ENCODE data around the gene ZC3H4.
"Not testable (repeated sequence)": the region's sequence is repeated elsewhere in the genome, so short reads cannot be mapped to it uniquely, and the experiment has no call there.

ZC3H4 gene

DNA sequence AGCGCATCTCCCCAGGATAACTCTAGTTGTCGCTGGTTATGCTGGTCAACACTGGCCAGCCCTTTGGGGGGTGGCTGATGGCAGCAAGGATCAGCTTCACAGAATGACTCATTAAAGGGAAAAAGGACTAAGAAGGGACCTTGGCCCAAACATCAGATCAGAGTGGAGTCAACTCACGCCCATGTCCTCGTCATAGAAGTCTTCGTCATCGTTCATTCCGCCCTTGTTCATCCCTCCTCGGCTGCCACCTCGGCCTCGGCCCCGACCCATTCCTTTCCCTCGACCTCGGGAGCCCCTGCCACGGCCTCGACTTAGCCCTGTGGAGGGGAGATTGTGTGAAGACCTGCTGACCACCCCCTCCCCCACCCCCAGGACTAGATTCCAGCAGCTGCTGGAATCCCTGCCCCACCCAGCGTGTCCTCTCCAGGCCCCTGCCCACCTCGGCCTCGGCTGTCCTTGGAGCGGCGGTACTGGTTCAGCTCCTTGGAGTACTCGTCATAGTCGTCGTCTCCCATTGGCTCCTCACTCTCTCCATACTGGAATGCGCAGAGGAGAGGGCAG lies 28.6 kb downstream of the ZC3H4 start:
- DNase-seq (ENCODE audit: low read depth), result no peak

GRCh38 chr19:47082493-47082892 lies 31.1 kb downstream of the ZC3H4 start:
- no peak for DNase-seq (ENCODE audit: low read depth)

DNA sequence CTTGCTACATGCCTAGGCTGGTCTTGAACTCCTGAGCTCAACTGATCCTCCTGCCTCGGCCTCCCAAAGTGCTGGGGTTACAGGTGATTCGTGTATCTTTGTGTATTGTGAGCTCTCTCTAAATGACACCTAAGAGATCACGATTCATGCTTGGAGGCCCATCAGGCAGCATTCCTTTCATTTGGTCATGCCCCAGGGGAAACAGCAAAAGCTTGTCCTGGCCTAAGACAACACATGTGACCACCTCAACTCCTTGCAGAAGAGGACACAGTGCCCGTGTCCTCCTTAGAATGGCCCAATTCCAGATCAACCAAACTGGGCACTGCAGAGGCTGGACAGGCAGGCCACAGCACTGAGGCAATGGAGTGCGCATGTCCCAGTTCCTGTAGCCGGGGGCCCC lies 32.5 kb downstream of the ZC3H4 start:
- no peak for DNase-seq (ENCODE audit: low read depth)

GRCh38 chr19:47078351-47078750 lies 35.2 kb downstream of the ZC3H4 start:
- DNase-seq (ENCODE audit: low read depth), result not testable (repeated sequence)

DNA sequence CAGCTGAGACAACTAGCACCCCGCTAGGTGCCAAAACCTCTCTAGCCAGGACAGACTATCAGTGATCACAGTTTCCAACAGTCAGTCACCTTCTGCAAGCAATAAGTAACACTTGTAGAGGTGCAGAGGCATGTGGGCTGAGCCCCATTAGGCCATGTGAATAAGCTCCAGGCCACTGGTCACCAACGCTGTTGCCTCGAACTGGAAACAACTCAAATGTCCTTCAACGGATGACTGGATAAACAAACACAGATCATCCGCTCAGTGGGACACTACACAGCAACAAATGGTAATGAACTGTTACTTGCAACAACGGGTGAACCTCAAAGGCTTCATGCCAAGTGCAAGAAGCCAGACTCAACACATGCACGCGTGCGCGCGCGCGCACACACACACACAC lies 37.6 kb downstream of the ZC3H4 start:
- no peak for DNase-seq (ENCODE audit: low read depth)

GRCh38 chr19:47075179-47075810 lies 38.3 kb downstream of the ZC3H4 start:
- no peak for DNase-seq (ENCODE audit: low read depth)

DNA sequence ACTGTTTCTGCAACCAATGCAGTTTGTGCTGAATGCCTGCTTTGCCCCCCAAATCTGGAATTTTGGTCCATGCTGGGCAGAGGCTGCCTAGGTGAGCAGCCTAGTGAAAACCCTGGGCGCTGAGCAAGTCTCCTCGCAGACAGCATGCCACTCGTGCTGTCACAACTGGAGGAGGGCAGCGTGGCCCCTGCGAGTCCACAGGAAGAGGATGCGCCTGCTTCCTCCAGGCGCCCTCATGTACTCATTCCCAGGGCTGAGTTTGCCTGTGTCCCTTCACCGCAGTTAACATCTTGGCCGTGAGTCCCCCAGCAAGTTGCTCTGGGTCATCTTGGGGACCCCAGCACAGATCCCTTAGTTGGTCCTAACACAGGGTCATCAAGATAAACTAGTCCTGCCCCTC lies 39.0 kb downstream of the ZC3H4 start:
- no peak for DNase-seq (ENCODE audit: low read depth)

GRCh38 chr19:47073574-47073973 lies 40.0 kb downstream of the ZC3H4 start:
- no peak for DNase-seq (ENCODE audit: low read depth)

GRCh38 chr19:47072323-47072722 lies 41.3 kb downstream of the ZC3H4 start:
- no peak for DNase-seq (ENCODE audit: low read depth)

DNA sequence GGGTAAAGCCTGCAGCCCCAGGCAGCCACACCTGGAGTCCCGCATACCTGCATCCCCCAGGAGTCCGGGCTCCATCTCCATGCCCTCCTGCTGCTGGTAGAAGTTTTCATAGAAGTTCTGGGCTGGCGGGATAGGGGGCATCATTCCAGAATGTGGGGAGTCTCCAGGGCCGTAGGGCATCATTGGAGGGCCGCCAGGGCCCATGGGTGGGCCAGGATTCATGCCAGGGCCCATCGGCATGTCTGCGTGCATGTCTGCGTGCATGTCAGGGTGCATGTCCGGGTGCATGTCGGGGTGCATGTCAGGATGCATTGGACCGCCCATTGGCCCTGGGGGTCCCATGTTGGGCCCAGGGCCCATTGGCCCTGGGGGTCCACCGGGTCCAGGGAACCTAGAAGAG lies 41.8 kb downstream of the ZC3H4 start:
- DNase-seq (ENCODE audit: low read depth), result no peak

- no peak for DNase-seq (ENCODE audit: low read depth)
Measured at GRCh38 chr19:47070756-47071155, 42.8 kb downstream of the ZC3H4 start.

- no peak for DNase-seq (ENCODE audit: low read depth)
Measured at GRCh38 chr19:47069795-47070194, 43.8 kb downstream of the ZC3H4 start.

GRCh38 chr19:47068876-47069406 lies 44.6 kb downstream of the ZC3H4 start:
- no peak for DNase-seq (ENCODE audit: low read depth)

DNA sequence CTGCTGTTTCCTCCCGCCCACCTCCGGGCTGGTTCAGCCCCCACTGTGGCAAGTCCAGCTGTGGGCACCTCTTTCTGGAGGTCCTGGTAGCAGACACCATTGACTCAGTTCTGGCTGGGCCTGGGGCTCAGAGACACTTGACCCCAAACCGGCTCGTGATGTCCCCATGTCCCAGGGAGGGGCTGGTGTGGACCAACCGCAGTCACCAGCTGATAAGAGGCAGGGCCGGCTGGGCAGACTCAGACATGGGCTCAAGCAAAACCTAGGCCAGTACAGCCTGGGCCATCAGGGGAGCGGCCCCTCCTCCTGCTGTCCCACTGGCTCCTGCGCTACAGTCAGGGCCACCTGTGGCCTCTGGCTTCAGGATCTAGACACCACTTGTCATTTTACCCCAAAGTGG lies 45.3 kb downstream of the ZC3H4 start:
- no peak for DNase-seq (ENCODE audit: low read depth)

DNA sequence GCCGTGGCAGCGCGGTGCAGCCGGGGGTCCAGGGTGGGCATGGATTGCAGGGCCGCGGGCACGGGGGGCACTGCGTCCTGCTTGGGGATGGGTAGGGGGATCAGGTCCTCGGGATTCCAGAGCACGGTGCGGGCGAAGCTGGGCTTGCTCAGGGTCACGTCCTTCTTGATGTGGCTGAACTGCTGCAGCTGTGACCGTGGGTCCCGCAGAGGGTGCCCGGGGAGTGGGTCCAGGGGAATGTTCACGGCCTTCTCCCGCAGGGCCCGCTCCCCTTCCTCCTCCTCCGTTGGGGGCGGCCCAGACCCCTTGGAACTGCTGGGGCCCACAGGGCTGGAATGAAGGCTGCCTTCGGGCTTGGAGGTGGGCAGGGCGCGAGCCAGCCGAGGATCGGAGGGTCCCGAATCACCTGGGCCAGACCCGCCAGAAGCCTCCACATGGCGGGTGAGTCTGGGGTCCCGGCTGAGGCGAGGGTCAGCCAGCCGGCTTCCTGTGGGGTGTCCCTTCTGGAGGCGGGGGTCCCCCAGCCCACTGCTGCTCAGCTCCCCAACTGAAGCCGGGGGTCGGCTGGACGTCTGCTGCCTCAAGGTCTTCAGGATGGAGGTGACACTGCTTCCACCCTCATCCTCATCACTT lies 46.2 kb downstream of the ZC3H4 start:
- no peak for DNase-seq (ENCODE audit: low read depth)

- no peak for DNase-seq (ENCODE audit: low read depth)
Measured at GRCh38 chr19:47066376-47067214, 47.0 kb downstream of the ZC3H4 start.

DNA sequence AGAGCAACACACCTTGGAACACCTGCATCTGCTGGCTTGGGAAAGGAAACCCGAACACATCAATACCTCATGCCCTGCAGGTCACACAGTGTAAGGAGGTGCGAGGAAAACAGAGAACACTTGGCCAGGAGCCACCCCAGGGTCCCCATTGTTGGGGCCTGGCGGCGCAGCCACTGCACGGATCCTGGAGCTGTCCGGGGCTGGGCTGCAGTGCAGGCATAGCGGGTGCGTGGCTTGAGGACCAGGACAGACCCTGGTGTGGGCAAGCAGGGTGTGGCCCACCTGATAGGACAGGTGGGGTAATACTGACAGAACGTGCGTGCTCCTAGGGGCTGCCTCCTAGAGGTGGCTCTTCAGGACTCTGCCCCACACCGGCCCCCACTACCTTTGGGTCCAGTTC lies 48.3 kb downstream of the ZC3H4 start:
- DNase-seq (ENCODE audit: low read depth), result no peak

DNA sequence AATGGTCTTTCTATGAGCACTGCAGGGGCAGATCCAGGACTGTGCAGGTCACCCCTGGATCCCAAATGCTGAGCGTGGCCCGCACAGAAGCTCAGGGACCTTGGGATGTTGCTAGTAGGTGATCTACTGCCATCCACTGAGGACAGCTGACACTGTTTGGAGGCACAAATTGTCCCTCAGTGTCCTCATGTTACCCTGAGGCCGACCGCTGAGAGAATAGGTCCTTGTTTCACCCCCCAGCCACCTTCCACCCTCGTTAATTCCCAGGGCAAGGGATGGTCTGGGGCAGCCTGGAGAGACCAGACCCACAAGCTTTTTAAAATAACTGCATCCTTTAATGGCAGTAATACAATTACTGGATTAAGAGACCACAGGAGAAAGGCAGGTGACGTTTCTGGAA lies 49.7 kb downstream of the ZC3H4 start:
- DNase-seq (ENCODE audit: low read depth), result no peak

DNA sequence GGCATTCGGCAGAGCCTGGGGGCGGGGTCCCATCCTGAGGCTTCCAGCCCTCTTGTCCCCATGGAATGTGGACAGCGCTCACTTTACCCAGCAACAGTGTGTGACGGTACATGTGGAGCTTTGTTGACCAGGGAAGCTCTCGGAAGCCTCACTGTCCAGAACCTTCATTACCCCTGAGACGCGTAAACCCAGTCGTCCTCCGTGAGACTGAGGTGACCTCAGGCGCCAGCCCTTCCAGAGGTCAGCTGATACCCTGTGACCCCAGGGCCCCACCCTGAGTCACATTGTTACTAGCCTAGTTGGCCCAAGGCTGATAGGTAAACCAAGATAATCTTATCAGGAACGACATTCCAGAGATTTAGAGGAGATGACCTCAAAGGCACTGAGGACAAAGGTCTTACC lies 55.0 kb downstream of the ZC3H4 start:
- DNase-seq (ENCODE audit: low read depth), result no peak

- DNase-seq (ENCODE audit: low read depth), result no peak
Measured at GRCh38 chr19:47057328-47057727, 56.2 kb downstream of the ZC3H4 start.

GRCh38 chr19:47056411-47056810 lies 57.2 kb downstream of the ZC3H4 start:
- DNase-seq (ENCODE audit: low read depth), result no peak

DNA sequence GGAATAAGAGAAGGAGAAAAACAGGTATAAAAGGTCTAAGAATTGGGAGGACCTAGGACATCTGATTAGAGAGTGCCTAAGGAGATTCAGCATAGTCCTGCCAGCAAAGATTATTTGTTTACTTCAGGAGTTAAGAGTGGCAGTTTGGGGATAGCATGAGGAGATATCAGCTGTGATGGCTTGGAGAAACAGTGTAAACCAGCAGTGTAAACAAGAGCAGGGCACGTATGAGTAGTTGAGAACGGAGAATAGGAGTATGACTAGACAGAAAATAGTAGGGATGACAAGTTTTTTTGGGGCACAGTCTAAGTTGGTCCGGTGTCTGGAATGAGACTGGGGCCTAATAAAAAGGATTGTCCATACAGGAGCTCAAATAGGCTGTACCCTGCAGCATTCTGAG lies 63.0 kb downstream of the ZC3H4 start:
- not testable (repeated sequence) for DNase-seq (ENCODE audit: low read depth)

GRCh38 chr19:47049307-47049700 lies 64.3 kb downstream of the ZC3H4 start:
- DNase-seq (ENCODE audit: low read depth), result no peak
